Measurements from ENCODE around the gene NRXN3.

Gene NRXN3

DNA sequence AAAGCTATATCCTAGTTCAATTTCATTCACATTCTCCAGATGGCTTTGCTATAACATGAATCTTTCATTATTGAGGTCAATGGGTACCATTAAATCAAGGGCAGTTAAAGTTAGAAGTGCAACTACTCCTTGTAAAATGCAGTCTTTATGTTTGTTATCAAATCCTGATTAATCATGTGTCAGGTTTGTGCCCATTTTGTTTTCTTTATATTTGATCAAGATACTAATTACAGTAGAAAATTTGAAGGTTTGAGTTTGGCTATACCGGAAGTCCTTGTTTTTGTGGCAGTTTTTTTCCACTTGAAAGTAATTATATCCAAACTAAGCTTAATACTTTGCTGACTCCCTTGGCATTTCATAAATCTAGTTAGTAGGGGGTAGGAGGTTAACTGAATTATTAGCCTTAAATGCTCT, 1528.1 kb downstream of the NRXN3 start:
- no peak for TF ChIP-seq SP1 (IDR thresholded peaks at IDR 0.05)
- TF ChIP-seq FOXK2 (IDR thresholded peaks at IDR 0.05), result no peak
- TF ChIP-seq, protein P1, sequence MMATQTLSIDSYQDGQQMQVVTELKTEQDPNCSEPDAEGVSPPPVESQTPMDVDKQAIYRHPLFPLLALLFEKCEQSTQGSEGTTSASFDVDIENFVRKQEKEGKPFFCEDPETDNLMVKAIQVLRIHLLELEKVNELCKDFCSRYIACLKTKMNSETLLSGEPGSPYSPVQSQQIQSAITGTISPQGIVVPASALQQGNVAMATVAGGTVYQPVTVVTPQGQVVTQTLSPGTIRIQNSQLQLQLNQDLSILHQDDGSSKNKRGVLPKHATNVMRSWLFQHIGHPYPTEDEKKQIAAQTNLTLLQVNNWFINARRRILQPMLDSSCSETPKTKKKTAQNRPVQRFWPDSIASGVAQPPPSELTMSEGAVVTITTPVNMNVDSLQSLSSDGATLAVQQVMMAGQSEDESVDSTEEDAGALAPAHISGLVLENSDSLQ (IDR thresholded peaks at IDR 0.05), result peak; percentile 64
- CTCF ChIA-PET, result interaction anchor here (0.6 kb wide), 1 partner anchor 342 kb away, joined by 3 read pairs; no protein-coding TSS in a partner anchor
- DNase-seq (ENCODE audit: extremely low spot score), result no peak
- POLR2A ChIA-PET, result no interaction called here

DNA sequence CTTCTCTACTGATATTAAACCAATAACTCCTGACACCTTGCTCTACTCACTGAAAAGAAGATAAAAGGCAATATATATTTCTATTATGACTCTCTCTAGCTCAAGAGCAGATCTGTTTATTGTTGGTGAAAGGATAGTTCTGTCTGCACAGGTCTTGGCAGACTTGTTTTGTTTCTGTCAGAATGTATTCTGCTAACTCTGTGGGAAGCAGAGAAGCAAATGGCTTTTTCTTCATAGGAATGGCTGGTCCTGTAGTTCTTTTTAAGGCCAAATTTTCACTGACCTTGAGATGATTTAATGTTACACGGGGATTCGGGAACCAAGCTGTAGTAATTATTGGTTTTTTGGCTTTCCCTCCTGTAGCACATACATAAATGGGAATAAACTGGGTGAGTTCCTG, 1529.0 kb downstream of the NRXN3 start:
- no peak for TF ChIP-seq TARDBP (IDR thresholded peaks at IDR 0.05)
- TF ChIP-seq LEF1 (IDR thresholded peaks at IDR 0.05; ENCODE audit: borderline replicate concordance), result no peak
- no peak for TF ChIP-seq ARNT (IDR thresholded peaks at IDR 0.05)
- TF ChIP-seq NFRKB (IDR thresholded peaks at IDR 0.05), result no peak
- no peak for TF ChIP-seq SP1 (IDR thresholded peaks at IDR 0.05)
- no peak for TF ChIP-seq FOXK2 (IDR thresholded peaks at IDR 0.05)
- TF ChIP-seq L3MBTL2 (conservative IDR thresholded peaks at IDR 0.05), result no peak
- TF ChIP-seq CTBP1 (IDR thresholded peaks at IDR 0.05; ENCODE audit: borderline replicate concordance), result no peak
- TF ChIP-seq, protein P1 (IDR thresholded peaks at IDR 0.05), result no peak
- TF ChIP-seq FOXM1 (IDR thresholded peaks at IDR 0.05; ENCODE audit: borderline replicate concordance), result no peak
- TF ChIP-seq ZNF384 (IDR thresholded peaks at IDR 0.05), result no peak
- TF ChIP-seq HDGF (IDR thresholded peaks at IDR 0.05; ENCODE audit: borderline replicate concordance), result no peak
- POLR2A ChIA-PET, result no interaction called here
- DNase-seq (ENCODE audit: extremely low spot score), result no peak
- CTCF ChIA-PET, result no interaction called here

DNA sequence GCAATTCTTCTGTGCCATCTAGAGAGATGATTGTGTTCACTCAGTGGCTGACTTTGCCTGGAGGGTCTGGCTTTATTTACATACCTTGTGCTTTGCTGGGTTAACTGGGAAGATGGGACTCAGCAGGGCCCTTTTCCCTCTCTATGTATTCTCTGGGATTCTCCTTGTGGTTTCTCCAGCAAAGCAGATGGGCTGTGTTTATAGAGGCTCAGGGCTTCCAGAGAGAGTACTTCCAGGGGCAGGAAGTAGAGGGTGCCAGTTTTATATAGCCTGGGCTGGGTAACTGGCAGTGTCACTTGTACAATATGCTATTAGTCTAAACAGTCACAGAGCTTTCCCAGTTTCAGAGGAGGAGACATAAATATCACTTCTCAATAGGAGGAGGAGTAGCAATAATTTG, 1531.2 kb downstream of the NRXN3 start:
- POLR2A ChIA-PET, result no interaction called here
- no peak for DNase-seq (ENCODE audit: extremely low spot score)
- no peak for TF ChIP-seq SUZ12 (IDR thresholded peaks at IDR 0.05)
- TF ChIP-seq CTBP1 (IDR thresholded peaks at IDR 0.05; ENCODE audit: borderline replicate concordance), result no peak
- TF ChIP-seq HDGF (IDR thresholded peaks at IDR 0.05; ENCODE audit: borderline replicate concordance), result no peak
- TF ChIP-seq BHLHE40 (IDR thresholded peaks at IDR 0.05; ENCODE audit: borderline replicate concordance), result no peak
- TF ChIP-seq FOXA1 (IDR thresholded peaks at IDR 0.05), result no peak
- TF ChIP-seq NFRKB (IDR thresholded peaks at IDR 0.05), result no peak
- no peak for TF ChIP-seq LEF1 (IDR thresholded peaks at IDR 0.05; ENCODE audit: borderline replicate concordance)
- TF ChIP-seq FOXM1 (IDR thresholded peaks at IDR 0.05; ENCODE audit: borderline replicate concordance), result no peak
- TF ChIP-seq, protein P1 (IDR thresholded peaks at IDR 0.05), result no peak
- no peak for TF ChIP-seq ELF4 (IDR thresholded peaks at IDR 0.05)
- no peak for TF ChIP-seq ZNF384 (IDR thresholded peaks at IDR 0.05)
- TF ChIP-seq SP1 (IDR thresholded peaks at IDR 0.05), result no peak
- no peak for TF ChIP-seq L3MBTL2 (conservative IDR thresholded peaks at IDR 0.05)
- no peak for TF ChIP-seq ARNT (IDR thresholded peaks at IDR 0.05)
- TF ChIP-seq FOXK2 (IDR thresholded peaks at IDR 0.05), result no peak
- no peak for TF ChIP-seq TARDBP (IDR thresholded peaks at IDR 0.05)
- CTCF ChIA-PET, result no interaction called here

DNA sequence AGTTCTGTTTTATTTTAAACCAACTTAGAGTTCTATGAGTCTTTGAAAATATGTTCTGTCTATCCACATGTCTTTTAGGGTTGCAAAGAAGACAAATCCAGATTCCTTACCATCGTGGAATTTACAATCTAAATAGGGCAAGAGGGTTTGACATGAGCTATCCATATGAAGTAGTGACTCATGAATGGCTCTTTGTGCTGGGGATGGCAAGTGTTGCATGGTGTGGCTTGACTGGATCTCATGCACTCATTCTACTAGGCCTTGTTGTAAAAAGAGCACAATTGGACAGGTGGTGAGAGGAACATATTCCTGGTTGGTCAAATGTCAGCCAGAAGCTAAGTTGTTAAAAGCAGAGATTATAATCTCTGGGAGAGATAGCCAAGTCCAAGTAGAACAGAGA, 1532.0 kb downstream of the NRXN3 start:
- CTCF ChIA-PET, result no interaction called here
- no peak for DNase-seq (ENCODE audit: extremely low spot score)
- POLR2A ChIA-PET, result no interaction called here

DNA sequence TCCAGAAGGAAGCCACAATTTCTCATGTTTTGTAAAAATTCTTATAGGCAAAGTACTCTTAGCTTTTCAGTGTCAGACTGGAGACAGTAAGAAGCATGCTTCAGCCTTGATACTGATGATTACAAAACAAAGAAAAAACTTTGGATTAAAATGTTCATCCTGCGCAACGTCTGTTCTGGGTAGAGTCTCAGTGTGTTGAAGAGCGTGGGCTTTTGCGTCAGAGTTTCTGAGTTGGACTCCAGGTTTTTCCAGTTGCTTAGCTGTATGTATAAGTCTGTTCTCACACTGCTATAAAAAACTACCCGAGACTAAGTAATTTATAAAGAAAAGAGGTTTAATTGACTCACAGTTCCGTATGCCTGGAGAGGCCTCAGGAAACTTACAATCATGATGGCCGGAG, 1533.0 kb downstream of the NRXN3 start:
- TF ChIP-seq NFRKB (IDR thresholded peaks at IDR 0.05) (no peak), ARNT (IDR thresholded peaks at IDR 0.05) (no peak), FOXA1 (IDR thresholded peaks at IDR 0.05) (no peak), HDGF (IDR thresholded peaks at IDR 0.05; ENCODE audit: borderline replicate concordance) (no peak), ELF4 (IDR thresholded peaks at IDR 0.05) (no peak), TARDBP (IDR thresholded peaks at IDR 0.05) (no peak)
- POLR2A ChIA-PET, result no interaction called here
- CTCF ChIA-PET, result interaction anchor here (0.7 to 0.8 kb wide), 2 partner anchors 18 to 25 kb away, joined by 3 read pairs; no protein-coding TSS in a partner anchor
- DNase-seq (ENCODE audit: extremely low spot score), result no peak

More for the DNA sequence above, 1532.0 kb downstream of the NRXN3 start:
- TF ChIP-seq TARDBP (IDR thresholded peaks at IDR 0.05) (no peak), LEF1 (IDR thresholded peaks at IDR 0.05; ENCODE audit: borderline replicate concordance) (no peak), FOXA1 (IDR thresholded peaks at IDR 0.05) (no peak), SUZ12 (IDR thresholded peaks at IDR 0.05) (no peak)
- TF ChIP-seq, protein P1 (IDR thresholded peaks at IDR 0.05), result no peak

DNA sequence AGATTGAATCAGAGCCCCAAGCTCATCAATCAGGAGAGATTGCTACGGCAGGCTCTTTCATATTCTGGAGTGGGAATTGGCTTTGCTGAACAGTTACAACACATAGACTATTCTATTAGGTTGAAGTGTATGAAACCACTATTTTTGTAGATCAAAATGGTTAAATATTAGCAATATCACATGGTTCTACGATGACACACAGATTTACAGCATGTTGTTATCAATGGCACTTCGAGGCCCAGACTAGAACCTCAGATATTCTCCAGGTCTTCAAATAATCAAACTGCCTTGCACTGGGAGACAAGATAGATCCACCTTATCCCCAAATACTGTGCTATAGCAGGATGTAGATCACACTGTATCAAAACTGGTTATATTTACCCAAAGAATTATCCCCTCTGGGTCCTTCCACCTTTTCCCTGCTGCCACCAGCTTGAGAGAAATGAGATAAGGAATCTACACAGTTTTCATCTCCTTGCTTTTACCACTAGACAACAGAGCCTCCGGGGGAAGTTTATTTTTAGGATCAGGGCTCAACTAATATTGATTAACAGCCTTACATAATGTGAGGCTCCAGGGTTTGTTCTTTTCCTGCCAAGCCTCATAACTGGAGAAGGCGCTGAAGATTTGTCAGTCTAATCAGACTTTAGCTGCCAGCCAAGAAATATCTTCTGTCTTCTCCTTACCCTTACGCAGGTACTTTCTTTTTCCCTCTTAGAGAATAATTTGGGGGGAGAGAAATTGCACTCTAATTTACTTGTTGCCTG, 1534.1 kb downstream of the NRXN3 start:
- CTCF ChIA-PET, result interaction anchor here (0.8 kb wide), 1 partner anchor 19 kb away, joined by 3 read pairs; no protein-coding TSS in a partner anchor
- POLR2A ChIA-PET, result no interaction called here
- DNase-seq (ENCODE audit: extremely low spot score), result no peak
- no peak for TF ChIP-seq LEF1 (IDR thresholded peaks at IDR 0.05; ENCODE audit: borderline replicate concordance)
- no peak for TF ChIP-seq SP1 (IDR thresholded peaks at IDR 0.05)
- no peak for TF ChIP-seq SUZ12 (IDR thresholded peaks at IDR 0.05)
- TF ChIP-seq NFRKB (IDR thresholded peaks at IDR 0.05), result no peak
- TF ChIP-seq HDGF (IDR thresholded peaks at IDR 0.05; ENCODE audit: borderline replicate concordance), result no peak
- TF ChIP-seq, protein P1 (IDR thresholded peaks at IDR 0.05), result no peak
- no peak for TF ChIP-seq ARNT (IDR thresholded peaks at IDR 0.05)
- TF ChIP-seq FOXK2 (IDR thresholded peaks at IDR 0.05), result no peak
- TF ChIP-seq FOXA1 (IDR thresholded peaks at IDR 0.05), result no peak
- no peak for TF ChIP-seq TARDBP (IDR thresholded peaks at IDR 0.05)
- TF ChIP-seq BHLHE40 (IDR thresholded peaks at IDR 0.05; ENCODE audit: borderline replicate concordance), result no peak
- TF ChIP-seq CTBP1 (IDR thresholded peaks at IDR 0.05; ENCODE audit: borderline replicate concordance), result no peak
- no peak for TF ChIP-seq FOXM1 (IDR thresholded peaks at IDR 0.05; ENCODE audit: borderline replicate concordance)
- TF ChIP-seq ZNF384 (IDR thresholded peaks at IDR 0.05), result no peak
- no peak for TF ChIP-seq ELF4 (IDR thresholded peaks at IDR 0.05)
- TF ChIP-seq L3MBTL2 (conservative IDR thresholded peaks at IDR 0.05), result no peak

Measured in HEK293T (cell line).